Stimulated activated effector memory CD8-positive, alpha-beta T cell treated with anti-CD3 and anti-CD28 coated beads, Interleukin-12 subunit alpha, Interleukin-12 subunit beta, amount 100 ng/mL, for 72 hours (primary cell): ENCODE results near the gene BACH1.
"Not testable (repeated sequence)": the region's sequence is repeated elsewhere in the genome, so short reads cannot be mapped to it uniquely, and the experiment has no call there.

Experiments used
- ATAC-seq: fragments of 150-1000 bp; cut with Tn5 transposase; 2 replicates; pipeline ENCODE4 v1.10.0; 2021
- DNase-seq, 2 donors: peaks; one replicate each; pipeline ENCODE4 v3.0.0; 2021 to 2022; ENCODE audit warnings: low spot score in 2 of 2
- H3K27ac Mint-ChIP-seq: one replicate; pipeline ENCODE4 v1.8.0; 2022; ENCODE audit warnings: mild to moderate bottlenecking, mixed read lengths
- H3K36me3 Mint-ChIP-seq: one replicate; pipeline ENCODE4 v1.8.0; 2022; ENCODE audit warnings: mild to moderate bottlenecking, mixed read lengths
- H3K4me1 Mint-ChIP-seq: one replicate; pipeline ENCODE4 v1.8.0; 2022; ENCODE audit warnings: mixed read lengths
- H3K4me3 Mint-ChIP-seq: one replicate; pipeline ENCODE4 v1.8.0; 2022; ENCODE audit warnings: mild to moderate bottlenecking, mixed read lengths
- H3K9me3 Mint-ChIP-seq: one replicate; pipeline ENCODE4 v1.8.0; 2022; ENCODE audit warnings: mixed read lengths

The BACH1 gene

DNA sequence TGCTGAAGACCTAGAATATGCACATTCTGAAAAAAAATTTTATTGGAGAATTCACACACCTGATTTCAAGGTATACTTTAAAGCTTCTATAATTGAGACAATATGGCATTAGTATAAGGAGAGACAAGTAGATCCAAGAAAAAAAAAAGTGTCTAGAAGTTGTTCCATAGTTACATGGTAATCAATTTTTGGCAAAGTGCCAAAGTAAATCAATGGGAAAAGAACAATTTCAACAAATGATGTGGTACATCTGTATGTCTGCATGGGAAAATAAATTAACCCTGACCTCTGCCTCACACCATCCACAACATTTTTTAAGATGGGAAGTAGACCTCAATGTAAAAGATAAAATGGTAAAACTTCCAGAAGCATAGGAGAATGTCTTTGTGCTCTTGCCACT is 21.3 kb upstream of the BACH1 start:
- DNase-seq, result no peak
- Mint-ChIP-seq H3K4me1 (no peaks in the 10 kb centered on the region), H3K36me3 (no peaks in the 10 kb centered on the region), H3K9me3 (no peaks in the 10 kb centered on the region), H3K27ac (no peak overlapping the region), H3K4me3 (no peak overlapping the region)
- no peak for ATAC-seq

DNA sequence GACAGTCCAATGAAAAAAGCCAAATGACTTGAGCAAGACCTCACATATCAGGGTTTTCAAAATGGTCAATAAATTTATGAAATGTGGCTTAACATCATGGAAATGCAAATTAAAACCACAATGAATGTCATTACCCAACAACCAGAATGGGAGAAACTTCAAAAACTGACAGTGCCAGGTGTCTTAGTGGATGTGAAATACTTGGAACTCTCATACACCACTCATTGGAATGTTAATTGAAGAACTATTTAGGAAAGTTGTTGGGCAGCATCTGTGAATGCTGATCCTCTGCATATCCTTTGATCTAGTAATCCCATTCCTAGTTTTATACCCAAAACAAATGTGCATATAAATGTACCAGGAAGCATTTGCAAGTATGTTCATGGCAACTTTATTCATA is 19.2 kb upstream of the BACH1 start:
- H3K4me3 Mint-ChIP-seq, result no peak overlapping the region
- no peak for ATAC-seq
- H3K36me3 Mint-ChIP-seq, result no peaks in the 10 kb centered on the region
- no peak overlapping the region for H3K27ac Mint-ChIP-seq
- no peaks in the 10 kb centered on the region for H3K9me3 Mint-ChIP-seq
- DNase-seq, result no peak
- no peaks in the 10 kb centered on the region for H3K4me1 Mint-ChIP-seq

DNA sequence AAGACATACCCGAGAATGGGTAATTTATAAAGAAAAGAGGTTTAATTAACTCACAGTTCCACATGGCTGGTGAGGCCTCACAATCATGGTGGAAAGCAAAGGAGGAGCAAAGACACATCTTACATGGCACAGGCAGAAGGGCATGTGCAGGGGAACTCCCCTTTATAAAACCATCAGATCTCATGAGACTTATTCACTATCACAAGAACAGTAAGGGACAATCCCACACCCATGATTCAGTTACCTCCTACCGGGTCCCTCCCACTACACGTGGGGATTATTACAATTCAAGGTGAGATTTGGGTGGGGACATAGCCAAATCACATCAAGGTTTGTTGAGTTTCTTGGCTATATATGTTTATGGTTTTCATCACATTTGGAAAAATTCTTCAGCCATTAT is 16.9 kb upstream of the BACH1 start:
- not testable (repeated sequence) for H3K9me3 Mint-ChIP-seq, H3K4me3 Mint-ChIP-seq, DNase-seq, H3K4me1 Mint-ChIP-seq, H3K36me3 Mint-ChIP-seq, H3K27ac Mint-ChIP-seq
- ATAC-seq, result peak; percentile 55

DNA sequence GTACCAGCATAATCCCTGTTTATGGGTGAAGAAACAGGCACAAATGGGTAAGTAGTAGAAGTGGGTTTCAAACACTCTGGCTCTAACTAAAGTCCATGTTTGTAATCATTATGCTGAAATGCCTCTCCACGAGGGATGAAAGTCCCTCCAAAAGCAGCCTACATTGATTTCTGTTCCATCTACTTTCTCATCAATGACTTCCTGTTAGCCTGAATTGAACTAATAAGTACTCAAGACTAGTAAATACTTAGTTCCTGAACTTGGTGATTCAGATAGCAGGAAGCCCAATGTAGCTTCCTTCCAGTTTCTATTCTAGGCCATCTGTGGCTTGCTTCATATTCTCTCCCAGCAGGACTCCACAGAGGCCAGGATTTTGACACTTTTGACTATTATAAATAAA is 11.3 kb upstream of the BACH1 start:
- no peak overlapping the region for H3K27ac Mint-ChIP-seq
- no peaks in the 10 kb centered on the region for H3K36me3 Mint-ChIP-seq
- DNase-seq (no peak), ATAC-seq (no peak)
- H3K9me3 Mint-ChIP-seq, result no peaks in the 10 kb centered on the region
- H3K4me1 Mint-ChIP-seq, result no peaks in the 10 kb centered on the region
- no peak overlapping the region for H3K4me3 Mint-ChIP-seq

DNA sequence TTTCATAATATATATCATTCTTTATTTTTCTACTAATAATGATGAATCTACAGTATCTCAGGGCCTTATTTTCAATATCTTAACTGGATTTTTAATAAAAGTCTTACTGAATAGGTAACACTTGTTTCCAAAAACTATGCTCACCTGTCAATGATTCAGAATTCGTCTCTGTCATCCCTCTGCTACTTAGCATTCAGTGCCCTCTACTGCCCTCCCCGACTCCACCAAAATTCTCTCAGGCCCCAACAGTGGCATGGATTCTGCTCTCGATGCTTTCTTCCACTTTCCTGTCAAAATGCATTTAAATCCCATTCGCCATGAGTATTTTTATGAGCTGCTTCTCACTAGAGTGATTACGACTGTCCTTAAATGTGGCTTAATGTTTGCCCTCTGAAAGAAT is 10.5 kb upstream of the BACH1 start:
- no peak overlapping the region for H3K4me3 Mint-ChIP-seq
- ATAC-seq, result no peak

DNA sequence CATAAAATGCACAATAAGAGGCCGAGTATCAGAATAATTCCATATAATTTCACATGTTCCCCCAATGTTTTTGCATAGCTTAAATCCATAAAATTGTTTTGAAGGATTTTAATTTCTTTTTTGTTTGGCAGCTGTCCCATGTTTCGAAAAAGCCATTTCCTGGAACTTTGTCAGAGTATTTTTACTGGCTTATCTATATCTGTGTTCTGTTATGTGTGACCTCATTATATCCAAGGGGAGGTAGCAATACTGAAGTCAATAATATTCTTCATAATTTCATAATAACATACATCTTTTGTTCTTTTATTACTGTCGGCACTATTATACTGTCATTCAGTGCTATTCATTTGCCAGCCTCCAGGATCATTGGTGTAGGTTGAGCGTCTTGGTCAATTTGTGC is 9.4 kb upstream of the BACH1 start:
- Mint-ChIP-seq H3K27ac (no peak overlapping the region), H3K36me3 (no peaks in the 10 kb centered on the region), H3K4me1 (peaks cover 9% of the 10 kb centered on the region), H3K9me3 (no peaks in the 10 kb centered on the region), H3K4me3 (no peak overlapping the region)
- ATAC-seq (no peak), DNase-seq (no peak)

More for the DNA sequence above, 10.5 kb upstream of the BACH1 start:
- DNase-seq, result no peak
- Mint-ChIP-seq H3K36me3 (no peaks in the 10 kb centered on the region), H3K27ac (no peak overlapping the region), H3K4me1 (no peaks in the 10 kb centered on the region), H3K9me3 (no peaks in the 10 kb centered on the region)

DNA sequence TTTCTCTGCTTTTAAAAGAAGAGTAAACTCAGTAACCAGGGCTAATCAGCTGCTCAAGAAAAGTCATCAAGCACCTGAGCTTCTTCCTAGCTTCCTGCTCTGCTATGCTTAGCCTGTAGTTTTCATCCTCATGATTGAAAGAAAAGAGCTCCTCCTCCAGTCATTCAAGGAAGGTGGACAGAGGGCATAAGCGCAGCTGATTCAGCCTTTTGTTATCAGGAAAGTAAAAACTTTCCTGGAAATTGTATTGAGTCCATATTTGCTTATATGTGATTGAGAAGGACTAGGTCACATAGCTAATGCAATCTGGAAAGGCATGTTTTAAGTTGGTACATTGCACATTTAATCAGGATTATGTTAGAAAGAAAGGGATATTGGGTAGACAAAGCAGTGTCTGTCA is 8.5 kb upstream of the BACH1 start:
- Mint-ChIP-seq H3K36me3 (no peaks in the 10 kb centered on the region), H3K9me3 (no peaks in the 10 kb centered on the region), H3K27ac (no peak overlapping the region), H3K4me1 (peaks cover 9% of the 10 kb centered on the region), H3K4me3 (no peak overlapping the region)
- no peak for DNase-seq
- ATAC-seq, result no peak

DNA sequence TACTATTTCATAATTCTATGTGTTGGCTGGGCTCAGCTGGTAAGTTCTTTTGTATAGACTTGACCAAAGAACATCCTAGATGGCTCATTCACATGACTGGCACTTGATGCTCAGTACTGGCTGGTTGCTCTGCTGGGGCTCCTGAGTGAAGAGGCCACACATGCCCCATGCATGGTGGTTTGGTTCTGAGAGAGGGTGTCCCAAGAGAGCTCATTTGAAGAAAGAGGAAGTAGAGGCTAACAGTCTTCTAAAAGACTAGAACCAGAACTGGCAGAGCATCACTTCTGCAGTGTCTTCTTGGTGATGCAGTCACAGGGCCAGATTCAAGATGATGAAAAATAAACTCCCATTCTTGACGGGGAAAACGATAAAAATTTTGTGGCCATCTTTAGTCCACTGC is 5.2 kb upstream of the BACH1 start:
- Mint-ChIP-seq H3K27ac (no peak overlapping the region), H3K4me1 (peaks cover 19% of the 10 kb centered on the region), H3K9me3 (no peaks in the 10 kb centered on the region), H3K36me3 (peaks cover 9% of the 10 kb centered on the region), H3K4me3 (no peak overlapping the region)
- DNase-seq, result no peak
- ATAC-seq, result peak; percentile 57

DNA sequence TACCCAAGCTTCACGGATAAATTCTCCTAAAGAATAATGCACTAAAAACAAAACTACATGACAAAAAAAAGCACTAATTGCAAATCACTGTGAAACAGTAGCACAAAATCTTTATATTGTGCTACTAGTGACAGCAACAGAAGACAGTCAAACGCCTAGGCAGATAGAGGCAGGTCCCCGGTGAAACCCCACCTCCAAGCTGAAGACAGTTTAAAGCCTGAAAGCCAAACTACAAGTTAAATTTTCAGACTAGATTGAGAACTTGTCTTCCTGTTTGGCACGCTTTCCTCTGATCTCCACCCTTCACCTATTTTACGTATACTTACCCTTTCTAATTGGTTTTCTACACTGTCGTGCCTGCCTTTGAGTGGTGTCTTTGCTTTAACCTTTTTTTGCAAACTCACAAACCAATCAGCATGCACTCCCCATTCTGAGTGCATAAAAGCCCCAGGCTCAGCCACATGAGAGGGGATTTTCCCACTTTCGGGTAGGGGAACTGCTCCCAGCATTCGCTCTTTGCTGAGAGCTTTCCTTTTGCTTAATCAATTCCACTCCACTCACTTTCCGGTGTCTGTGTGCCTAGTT is 3.6 kb upstream of the BACH1 start:
- Mint-ChIP-seq H3K36me3 (peaks cover 22% of the 10 kb centered on the region), H3K27ac (no peak overlapping the region), H3K9me3 (no peaks in the 10 kb centered on the region), H3K4me3 (no peak overlapping the region), H3K4me1 (peaks cover 28% of the 10 kb centered on the region)
- DNase-seq, result no peak
- no peak for ATAC-seq

DNA sequence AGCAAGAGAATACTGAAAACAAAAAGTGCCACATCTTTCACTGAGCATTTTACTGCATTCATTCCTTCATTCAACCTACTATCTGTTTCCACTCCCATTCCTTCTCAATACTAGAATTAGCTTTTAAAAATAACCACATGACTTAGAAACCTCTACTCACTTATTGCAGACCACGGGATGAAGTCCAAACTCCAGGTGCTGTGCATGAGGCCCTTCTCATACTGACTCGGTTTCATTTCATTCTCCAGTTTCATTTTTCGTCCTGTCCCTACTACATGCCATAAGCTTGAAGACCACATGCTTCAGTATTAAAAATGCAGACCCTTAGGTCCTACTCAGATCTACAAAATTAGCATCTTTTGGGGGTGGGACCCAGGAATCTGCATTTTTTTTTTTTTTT is 2.3 kb upstream of the BACH1 start:
- Mint-ChIP-seq H3K9me3 (no peaks in the 10 kb centered on the region), H3K4me1 (peaks cover 40% of the 10 kb centered on the region), H3K4me3 (no peak overlapping the region), H3K27ac (no peak overlapping the region), H3K36me3 (peaks cover 28% of the 10 kb centered on the region)
- no peak for ATAC-seq
- no peak for DNase-seq

DNA sequence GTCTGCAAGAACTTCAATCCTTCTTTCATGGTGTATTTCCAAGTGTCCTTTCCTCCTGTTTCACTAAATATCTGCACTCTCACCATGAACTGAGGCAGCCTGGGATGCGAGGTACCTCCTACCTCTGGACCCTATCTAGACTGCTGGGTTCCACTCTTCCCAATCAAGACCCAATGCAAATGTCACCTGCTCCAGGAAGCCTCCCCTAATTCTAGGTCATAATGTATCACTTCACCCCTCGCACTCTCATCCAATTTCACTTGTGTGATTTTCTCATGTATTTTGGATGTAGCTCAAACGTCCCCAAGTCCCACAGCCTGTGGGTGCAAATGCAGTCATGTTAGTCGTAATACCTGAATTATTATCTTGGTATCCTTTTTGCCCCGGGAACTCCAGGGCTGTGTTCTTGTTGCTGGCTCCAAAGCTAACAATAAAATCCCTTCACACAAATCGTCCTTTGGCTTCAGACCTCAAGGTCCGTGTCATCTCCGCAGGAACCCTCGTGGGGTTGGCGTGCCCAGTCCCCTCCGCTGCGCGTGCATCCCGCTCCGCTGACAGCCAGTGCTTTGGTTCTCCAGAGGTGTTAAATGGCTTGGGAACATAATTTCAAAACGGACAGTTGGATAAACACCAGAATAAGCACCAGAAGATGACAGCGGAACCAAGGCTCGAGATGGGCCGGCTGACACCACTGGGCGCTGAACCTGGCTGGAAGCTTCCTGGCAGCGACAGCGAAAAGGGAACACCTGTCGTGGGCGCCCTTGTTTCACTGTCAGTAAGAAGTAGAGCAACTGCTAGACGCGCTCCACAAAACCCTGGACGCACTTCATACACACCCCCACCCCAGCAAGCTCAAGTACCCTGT is 1.0 kb upstream of the BACH1 start:
- DNase-seq, result no peak
- Mint-ChIP-seq H3K4me3 (peak overlapping the region; percentile 79), H3K27ac (peak overlapping the region; percentile 94), H3K4me1 (peaks cover 53% of the 10 kb centered on the region), H3K36me3 (peaks cover 28% of the 10 kb centered on the region), H3K9me3 (no peaks in the 10 kb centered on the region)
- no peak for ATAC-seq

DNA sequence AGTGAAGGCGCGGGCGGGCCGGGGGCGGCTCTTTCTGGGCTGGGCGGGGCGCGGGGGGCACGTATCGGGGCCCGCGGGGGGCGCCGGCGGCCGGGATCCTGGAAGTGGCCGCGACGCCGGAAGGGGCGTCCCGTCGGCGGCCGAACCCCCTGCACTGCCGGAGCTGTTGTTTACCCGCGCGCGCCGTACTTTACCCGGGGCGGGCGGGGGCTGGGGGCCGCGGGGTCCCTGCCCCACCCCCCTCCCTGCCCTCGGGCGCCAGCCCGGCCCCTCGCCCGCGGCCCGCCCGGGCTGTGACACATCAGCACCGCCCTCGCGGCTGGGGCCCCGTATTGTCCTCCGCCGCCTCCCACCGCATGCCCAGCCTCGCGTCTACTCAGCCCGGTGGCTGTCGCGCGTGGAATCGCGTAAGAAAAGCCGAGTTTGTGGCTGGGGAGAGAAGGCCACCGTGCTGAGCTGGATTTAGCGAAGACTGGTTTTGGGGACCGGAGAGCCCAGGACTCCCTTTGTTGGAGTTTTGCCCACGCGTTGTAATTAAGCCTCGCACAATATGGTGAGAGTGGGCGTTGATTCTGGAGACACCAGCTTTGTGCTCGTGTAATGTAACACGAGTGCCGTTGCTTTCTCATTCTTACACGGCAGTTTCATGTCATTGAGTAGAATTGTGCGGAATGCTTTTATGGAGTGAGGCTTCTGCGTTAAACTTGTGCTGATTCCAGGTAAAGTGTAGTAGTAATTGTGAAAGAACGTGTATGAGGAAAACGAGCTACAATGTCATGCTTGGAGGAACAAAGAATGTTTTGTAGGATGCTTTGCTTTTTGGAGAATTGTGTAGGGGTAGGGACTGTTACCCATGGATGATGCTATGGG is 559 bp downstream of the BACH1 start:
- peaks cover 52% of the 10 kb centered on the region for H3K4me1 Mint-ChIP-seq

DNA sequence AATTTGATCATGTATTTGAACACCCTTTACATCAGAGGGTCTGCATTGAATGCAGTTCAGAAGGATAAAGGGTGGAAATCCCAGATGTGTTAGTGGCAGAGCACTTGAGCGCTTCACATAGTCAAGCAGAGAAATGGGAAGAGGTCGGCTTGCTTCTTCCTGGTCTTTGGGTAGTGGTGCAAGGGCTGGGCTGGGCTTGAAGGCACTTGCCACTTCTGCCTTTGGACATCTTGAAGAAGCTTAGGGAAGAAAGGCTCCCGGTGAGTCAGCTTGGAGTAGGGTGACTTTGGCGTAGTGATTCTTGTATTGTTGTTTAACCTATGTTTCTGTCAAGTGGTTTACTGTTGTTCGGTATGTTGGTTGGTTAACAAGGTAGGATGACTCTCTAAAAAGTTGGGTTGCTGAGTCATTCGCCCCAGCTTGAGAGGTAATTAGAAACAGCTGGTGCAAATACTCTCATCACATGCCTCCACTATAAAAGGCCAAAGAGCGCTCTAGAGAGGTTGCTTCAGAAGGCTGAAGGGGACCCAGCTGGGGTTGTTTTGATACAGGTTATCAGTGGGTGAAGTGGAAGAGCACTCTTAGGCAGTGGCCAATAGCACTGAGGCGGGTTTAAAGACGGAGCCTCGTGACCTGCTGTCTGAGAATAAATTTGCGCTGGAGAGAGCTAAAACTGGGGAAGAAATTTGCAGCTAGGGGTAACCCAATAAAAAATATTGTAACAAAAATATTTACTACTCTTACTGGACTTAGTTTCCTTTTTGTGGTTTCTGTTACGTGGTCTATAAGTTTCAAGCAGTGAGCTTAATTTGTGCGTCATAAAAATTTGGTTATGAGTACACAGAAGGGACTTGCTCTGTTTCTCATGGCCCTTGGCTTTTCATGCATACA is 1.4 kb downstream of the BACH1 start:
- Mint-ChIP-seq H3K9me3 (no peaks in the 10 kb centered on the region), H3K4me1 (peaks cover 52% of the 10 kb centered on the region), H3K4me3 (peak overlapping the region; percentile 79), H3K36me3 (peaks cover 34% of the 10 kb centered on the region), H3K27ac (peak overlapping the region; percentile 94)
- DNase-seq, result peak; percentile 19 to 73
- peak; percentile 76 for ATAC-seq

More for the DNA sequence above, 559 bp downstream of the BACH1 start:
- ATAC-seq, result peak; percentile 83
- Mint-ChIP-seq H3K4me3 (peak overlapping the region; percentile 79), H3K36me3 (peaks cover 30% of the 10 kb centered on the region), H3K27ac (peak overlapping the region; percentile 94), H3K9me3 (no peaks in the 10 kb centered on the region)
- peak; percentile 68 to 83 for DNase-seq

DNA sequence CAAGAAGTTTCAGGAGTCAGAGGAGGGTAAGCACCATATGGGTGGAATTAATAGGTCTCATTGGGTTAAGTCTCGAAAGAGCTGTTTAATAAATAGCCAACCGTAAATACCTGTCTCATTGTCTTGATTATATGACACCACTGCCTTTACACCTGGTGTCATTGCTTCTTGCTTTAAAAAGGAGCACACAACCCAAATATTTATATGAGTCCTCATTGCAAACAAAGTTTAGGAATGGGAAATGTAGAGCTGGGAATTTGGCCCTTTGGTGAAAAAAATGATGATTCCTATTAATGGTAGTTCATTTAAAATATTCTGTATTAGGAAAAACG is 2.1 kb downstream of the BACH1 start:
- no peaks in the 10 kb centered on the region for H3K9me3 Mint-ChIP-seq
- peak overlapping the region; percentile 79 for H3K4me3 Mint-ChIP-seq
- H3K4me1 Mint-ChIP-seq, result peaks cover 55% of the 10 kb centered on the region
- peaks cover 36% of the 10 kb centered on the region for H3K36me3 Mint-ChIP-seq
- DNase-seq (no peak), ATAC-seq (no peak)
- H3K27ac Mint-ChIP-seq, result peak overlapping the region; percentile 94

DNA sequence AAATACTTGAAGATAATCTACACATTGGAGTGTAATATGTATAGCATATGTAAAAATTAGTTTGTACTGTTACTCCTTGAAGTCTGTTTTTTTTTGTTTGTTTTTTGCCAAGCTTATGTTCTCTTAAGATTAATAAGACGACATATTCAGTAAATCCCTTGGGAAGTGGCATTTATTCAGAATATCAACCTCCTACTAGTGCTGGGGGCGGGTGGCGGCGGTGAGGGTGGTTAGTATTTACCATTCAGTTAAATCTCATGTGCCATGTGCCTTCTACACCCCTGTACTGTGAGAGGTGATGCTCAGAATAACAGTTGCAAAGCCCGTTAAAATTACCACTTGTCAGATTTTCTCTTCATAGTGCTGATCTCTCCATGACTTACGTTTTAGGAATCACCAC is 3.0 kb downstream of the BACH1 start:
- no peak overlapping the region for H3K27ac Mint-ChIP-seq
- ATAC-seq (no peak), DNase-seq (no peak)
- H3K36me3 Mint-ChIP-seq, result peaks cover 45% of the 10 kb centered on the region
- H3K4me1 Mint-ChIP-seq, result peaks cover 64% of the 10 kb centered on the region
- H3K4me3 Mint-ChIP-seq, result peak overlapping the region; percentile 79
- no peaks in the 10 kb centered on the region for H3K9me3 Mint-ChIP-seq
